ENCODE measurements around the gene KIF12. TPM values are rescaled to one million over a fixed set of nuclear protein-coding genes. Genes with fewer than 3 reads are reported as not detected.

KIF12 gene
- total and polyA plus RNA-seq, 2 experiments from 2014 or later = 4.2 to 4.3 TPM

DNA sequence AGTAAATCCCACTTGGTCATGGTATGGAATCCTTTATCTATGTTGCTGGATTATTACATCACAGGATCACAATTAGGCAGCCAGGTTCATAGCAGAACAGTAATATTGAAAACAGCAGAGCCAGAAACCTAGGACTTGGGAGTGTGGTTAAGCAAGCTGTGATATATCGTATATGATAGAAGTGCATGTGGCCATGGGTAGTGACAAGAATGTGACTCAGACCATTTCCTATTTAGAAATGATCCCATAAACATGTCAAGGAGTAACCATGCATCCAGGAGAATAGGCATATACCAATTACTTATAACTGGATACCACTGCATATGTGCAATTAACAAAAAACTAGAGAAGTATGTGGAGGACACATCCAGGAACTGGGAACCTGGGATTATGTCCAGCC, 52.2 kb downstream of the KIF12 start (continued):
- TF ChIP-seq, protein P1, sequence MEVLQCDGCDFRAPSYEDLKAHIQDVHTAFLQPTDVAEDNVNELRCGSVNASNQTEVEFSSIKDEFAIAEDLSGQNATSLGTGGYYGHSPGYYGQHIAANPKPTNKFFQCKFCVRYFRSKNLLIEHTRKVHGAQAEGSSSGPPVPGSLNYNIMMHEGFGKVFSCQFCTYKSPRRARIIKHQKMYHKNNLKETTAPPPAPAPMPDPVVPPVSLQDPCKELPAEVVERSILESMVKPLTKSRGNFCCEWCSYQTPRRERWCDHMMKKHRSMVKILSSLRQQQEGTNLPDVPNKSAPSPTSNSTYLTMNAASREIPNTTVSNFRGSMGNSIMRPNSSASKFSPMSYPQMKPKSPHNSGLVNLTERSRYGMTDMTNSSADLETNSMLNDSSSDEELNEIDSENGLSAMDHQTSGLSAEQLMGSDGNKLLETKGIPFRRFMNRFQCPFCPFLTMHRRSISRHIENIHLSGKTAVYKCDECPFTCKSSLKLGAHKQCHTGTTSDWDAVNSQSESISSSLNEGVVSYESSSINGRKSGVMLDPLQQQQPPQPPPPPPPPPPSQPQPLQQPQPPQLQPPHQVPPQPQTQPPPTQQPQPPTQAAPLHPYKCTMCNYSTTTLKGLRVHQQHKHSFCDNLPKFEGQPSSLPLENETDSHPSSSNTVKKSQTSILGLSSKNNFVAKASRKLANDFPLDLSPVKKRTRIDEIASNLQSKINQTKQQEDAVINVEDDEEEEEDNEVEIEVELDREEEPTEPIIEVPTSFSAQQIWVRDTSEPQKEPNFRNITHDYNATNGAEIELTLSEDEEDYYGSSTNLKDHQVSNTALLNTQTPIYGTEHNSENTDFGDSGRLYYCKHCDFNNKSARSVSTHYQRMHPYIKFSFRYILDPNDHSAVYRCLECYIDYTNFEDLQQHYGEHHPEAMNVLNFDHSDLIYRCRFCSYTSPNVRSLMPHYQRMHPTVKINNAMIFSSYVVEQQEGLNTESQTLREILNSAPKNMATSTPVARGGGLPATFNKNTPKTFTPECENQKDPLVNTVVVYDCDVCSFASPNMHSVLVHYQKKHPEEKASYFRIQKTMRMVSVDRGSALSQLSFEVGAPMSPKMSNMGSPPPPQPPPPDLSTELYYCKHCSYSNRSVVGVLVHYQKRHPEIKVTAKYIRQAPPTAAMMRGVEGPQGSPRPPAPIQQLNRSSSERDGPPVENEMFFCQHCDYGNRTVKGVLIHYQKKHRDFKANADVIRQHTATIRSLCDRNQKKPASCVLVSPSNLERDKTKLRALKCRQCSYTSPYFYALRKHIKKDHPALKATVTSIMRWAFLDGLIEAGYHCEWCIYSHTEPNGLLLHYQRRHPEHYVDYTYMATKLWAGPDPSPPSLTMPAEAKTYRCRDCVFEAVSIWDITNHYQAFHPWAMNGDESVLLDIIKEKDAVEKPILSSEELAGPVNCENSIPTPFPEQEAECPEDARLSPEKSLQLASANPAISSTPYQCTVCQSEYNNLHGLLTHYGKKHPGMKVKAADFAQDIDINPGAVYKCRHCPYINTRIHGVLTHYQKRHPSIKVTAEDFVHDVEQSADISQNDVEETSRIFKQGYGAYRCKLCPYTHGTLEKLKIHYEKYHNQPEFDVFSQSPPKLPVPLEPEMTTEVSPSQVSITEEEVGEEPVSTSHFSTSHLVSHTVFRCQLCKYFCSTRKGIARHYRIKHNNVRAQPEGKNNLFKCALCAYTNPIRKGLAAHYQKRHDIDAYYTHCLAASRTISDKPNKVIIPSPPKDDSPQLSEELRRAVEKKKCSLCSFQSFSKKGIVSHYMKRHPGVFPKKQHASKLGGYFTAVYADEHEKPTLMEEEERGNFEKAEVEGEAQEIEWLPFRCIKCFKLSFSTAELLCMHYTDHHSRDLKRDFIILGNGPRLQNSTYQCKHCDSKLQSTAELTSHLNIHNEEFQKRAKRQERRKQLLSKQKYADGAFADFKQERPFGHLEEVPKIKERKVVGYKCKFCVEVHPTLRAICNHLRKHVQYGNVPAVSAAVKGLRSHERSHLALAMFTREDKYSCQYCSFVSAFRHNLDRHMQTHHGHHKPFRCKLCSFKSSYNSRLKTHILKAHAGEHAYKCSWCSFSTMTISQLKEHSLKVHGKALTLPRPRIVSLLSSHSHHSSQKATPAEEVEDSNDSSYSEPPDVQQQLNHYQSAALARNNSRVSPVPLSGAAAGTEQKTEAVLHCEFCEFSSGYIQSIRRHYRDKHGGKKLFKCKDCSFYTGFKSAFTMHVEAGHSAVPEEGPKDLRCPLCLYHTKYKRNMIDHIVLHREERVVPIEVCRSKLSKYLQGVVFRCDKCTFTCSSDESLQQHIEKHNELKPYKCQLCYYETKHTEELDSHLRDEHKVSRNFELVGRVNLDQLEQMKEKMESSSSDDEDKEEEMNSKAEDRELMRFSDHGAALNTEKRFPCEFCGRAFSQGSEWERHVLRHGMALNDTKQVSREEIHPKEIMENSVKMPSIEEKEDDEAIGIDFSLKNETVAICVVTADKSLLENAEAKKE (CRISPR knock-in tag; IDR thresholded peaks at IDR 0.05) = no peak
- TF ChIP-seq, protein P2, sequence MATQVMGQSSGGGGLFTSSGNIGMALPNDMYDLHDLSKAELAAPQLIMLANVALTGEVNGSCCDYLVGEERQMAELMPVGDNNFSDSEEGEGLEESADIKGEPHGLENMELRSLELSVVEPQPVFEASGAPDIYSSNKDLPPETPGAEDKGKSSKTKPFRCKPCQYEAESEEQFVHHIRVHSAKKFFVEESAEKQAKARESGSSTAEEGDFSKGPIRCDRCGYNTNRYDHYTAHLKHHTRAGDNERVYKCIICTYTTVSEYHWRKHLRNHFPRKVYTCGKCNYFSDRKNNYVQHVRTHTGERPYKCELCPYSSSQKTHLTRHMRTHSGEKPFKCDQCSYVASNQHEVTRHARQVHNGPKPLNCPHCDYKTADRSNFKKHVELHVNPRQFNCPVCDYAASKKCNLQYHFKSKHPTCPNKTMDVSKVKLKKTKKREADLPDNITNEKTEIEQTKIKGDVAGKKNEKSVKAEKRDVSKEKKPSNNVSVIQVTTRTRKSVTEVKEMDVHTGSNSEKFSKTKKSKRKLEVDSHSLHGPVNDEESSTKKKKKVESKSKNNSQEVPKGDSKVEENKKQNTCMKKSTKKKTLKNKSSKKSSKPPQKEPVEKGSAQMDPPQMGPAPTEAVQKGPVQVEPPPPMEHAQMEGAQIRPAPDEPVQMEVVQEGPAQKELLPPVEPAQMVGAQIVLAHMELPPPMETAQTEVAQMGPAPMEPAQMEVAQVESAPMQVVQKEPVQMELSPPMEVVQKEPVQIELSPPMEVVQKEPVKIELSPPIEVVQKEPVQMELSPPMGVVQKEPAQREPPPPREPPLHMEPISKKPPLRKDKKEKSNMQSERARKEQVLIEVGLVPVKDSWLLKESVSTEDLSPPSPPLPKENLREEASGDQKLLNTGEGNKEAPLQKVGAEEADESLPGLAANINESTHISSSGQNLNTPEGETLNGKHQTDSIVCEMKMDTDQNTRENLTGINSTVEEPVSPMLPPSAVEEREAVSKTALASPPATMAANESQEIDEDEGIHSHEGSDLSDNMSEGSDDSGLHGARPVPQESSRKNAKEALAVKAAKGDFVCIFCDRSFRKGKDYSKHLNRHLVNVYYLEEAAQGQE (IDR thresholded peaks at IDR 0.05; ENCODE audit: unreplicated experiment) = no peak
- TF ChIP-seq CTCF (conservative IDR thresholded peaks at IDR 0.05; ENCODE audit: low read depth in 2 of 2) = no peak
